ENCODE data around the gene GALNT18.

GALNT18 gene

GRCh38 chr11:11268119-11268518 lies 353.7 kb downstream of the GALNT18 start:
- DNase-seq (ENCODE audit: low spot score): no peak

DNA sequence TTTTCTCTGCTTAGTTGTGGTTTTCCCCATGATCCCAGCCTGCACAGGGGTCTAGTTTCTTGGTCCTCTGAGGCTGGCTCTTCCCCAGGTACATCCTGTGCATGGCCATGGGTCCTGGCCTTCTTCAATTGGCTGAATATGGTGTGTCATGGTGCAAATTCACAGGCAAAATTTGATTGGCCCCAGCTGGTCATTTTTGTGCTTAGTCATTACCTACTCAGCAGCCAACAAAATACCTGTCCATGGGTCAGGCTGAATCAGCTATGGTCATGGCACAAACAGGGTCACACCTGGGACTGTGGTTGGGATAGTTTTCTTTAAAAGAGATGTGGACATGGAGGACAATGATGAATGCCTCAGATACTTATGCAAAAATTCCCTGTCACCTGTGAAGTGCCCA lies 354.5 kb downstream of the GALNT18 start:
- DNase-seq (ENCODE audit: low spot score): no peak

DNA sequence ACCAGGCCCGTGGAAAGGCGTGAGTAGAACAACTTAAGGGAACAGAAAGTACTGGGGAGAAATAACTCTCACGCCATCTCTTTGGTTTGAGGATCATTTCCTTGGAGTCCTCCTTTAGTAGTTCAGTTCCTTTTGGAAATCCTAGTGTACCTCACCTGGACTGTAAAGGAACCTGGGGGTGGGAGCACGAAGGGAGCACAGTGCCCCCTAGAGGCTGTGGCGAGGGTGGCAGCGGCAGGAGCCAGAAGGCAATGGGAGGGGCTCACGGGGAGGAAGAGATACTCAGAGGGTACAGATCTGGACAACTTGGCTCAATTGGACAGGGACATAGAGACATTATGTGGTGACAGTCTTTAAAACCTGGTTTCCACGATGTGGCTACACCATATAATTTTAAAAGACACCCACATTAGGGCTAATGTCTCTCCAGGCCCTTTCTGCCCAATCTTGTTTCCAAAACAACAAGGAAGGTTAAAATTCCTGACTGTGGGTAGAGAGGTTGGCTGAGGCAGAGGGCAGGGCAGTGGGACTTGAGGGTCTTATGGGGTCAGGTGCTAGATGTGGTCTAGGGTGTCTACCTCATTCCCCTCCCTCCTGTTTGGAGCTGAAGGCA lies 355.7 kb downstream of the GALNT18 start:
- peak; percentile 70 for DNase-seq (ENCODE audit: low spot score)

- DNase-seq (ENCODE audit: low spot score): no peak
Measured at GRCh38 chr11:11265320-11265719, 356.5 kb downstream of the GALNT18 start.

DNA sequence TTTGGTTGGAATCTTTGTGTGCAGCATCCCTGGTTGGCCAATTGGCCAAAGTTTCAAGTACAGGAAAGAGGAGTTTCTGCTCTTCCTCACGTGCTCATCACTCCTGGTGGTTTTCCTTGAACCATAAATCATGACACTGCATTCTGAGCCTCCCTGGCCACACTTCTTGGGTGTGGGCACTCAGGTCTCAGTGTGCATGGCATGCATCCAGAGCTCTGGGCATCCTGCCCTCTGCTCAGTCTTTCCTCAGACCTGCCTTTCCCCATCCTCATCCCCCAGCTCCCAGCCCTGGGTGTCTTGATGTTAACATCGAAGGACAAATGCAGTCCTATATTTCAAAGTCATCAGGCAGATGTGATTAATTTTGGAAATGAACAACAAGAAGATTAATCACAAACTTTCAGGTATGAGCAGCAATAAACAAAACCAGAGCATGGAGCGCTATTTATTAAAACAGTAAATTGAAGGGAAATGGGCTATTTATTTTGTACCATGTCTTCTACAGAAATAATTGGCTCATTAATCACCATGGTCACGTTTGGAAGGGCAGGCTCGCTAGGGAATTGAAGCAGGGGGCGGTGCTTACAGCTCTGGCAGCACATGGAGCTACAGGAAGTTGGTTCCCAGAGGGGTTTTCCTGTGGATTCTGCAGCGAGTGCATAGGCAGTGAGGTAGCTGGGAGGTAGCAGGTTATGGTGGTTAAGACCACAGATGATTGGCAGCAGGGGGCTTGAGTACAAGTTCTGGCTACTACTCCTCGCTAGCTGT lies 358.4 kb downstream of the GALNT18 start:
- no peak for DNase-seq (ENCODE audit: low spot score)

- peak; percentile 57 for DNase-seq (ENCODE audit: low spot score)
Measured at GRCh38 chr11:11262171-11262920, 359.5 kb downstream of the GALNT18 start.

GRCh38 chr11:11261629-11262028 lies 360.2 kb downstream of the GALNT18 start:
- DNase-seq (ENCODE audit: low spot score): peak; percentile 93

GRCh38 chr11:11260903-11261302 lies 360.9 kb downstream of the GALNT18 start:
- DNase-seq (ENCODE audit: low spot score): no peak

DNA sequence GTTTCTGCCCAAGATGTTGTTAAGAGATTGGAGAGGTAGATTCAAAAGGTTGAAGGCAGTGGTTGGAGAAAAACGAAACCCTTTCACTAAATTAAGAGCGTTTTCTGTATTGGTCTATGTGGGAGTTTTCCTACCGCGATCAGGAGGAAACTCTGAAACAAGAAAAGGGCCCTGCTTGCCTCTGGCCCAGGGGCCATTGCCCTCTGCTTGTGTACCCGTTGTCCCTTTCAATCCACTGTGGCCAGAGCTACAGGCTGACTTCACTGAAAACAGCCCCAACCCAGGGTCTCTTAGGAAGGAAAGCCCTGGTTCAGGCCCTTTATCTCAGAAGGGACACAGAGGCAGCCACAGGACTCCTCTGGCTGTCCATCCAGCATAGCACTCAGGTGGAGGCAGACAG lies 367.8 kb downstream of the GALNT18 start:
- DNase-seq (ENCODE audit: low spot score): no peak

- no peak for DNase-seq (ENCODE audit: low spot score)
Measured at GRCh38 chr11:11253497-11253896, 368.3 kb downstream of the GALNT18 start.

GRCh38 chr11:11252403-11252802 lies 369.4 kb downstream of the GALNT18 start:
- peak; percentile 85 for DNase-seq (ENCODE audit: low spot score)

DNA sequence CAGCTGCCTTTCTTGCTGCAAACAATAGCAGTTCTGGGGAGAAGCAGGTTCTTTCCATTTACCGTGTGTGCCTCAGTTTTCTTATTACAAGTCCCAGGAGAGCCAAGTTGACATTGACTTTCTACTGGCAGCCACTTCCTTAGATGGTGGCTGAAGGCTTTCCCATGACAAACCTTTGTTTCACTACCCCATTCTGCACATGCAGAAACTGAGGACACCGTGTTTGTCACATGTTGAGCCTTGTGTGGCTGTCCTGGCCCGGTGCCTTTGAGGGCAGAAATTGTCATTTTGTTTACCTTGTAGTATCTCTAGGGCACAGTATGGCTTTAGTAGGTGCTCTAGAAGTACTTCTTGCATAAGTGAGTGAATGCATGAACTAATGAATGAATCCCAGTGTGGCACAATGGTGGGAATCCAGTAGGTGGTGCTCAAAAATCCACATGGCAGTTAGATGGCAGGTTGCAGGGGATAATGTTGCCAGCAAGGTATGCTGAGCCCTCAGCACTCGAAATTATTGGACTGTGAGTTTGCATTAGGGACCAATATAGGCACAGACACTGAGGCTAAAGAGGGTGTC lies 370.3 kb downstream of the GALNT18 start:
- peak; percentile 62 for DNase-seq (ENCODE audit: low spot score)

GRCh38 chr11:11250470-11250869 lies 371.3 kb downstream of the GALNT18 start:
- no peak for DNase-seq (ENCODE audit: low spot score)

GRCh38 chr11:11247576-11247975 lies 374.2 kb downstream of the GALNT18 start:
- DNase-seq (ENCODE audit: low spot score): no peak

DNA sequence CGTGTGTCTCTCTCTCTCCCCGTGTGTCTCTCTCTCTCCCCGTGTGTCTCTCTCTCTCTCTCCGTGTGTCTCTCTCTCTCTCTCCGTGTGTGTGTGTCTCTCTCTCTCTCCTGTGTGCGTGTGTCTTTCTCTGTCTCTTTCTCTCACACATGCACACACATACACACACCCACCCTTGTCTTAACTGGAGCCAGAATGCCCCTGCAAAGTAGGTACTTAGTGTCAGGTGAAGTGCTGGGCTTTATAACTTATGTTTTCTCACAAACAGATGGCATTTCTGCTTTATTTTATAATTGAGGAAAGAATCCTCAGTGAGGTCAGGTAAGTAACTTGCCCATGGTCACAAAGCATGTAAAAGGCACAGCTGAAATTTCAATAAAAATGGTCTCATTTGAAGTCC lies 374.7 kb downstream of the GALNT18 start:
- DNase-seq (ENCODE audit: low spot score): no peak

GRCh38 chr11:11246166-11246565 lies 375.6 kb downstream of the GALNT18 start:
- no peak for DNase-seq (ENCODE audit: low spot score)

- no peak for DNase-seq (ENCODE audit: low spot score)
Measured at GRCh38 chr11:11245453-11245852, 376.4 kb downstream of the GALNT18 start.

GRCh38 chr11:11244470-11245080 lies 377.2 kb downstream of the GALNT18 start:
- no peak for DNase-seq (ENCODE audit: low spot score)

DNA sequence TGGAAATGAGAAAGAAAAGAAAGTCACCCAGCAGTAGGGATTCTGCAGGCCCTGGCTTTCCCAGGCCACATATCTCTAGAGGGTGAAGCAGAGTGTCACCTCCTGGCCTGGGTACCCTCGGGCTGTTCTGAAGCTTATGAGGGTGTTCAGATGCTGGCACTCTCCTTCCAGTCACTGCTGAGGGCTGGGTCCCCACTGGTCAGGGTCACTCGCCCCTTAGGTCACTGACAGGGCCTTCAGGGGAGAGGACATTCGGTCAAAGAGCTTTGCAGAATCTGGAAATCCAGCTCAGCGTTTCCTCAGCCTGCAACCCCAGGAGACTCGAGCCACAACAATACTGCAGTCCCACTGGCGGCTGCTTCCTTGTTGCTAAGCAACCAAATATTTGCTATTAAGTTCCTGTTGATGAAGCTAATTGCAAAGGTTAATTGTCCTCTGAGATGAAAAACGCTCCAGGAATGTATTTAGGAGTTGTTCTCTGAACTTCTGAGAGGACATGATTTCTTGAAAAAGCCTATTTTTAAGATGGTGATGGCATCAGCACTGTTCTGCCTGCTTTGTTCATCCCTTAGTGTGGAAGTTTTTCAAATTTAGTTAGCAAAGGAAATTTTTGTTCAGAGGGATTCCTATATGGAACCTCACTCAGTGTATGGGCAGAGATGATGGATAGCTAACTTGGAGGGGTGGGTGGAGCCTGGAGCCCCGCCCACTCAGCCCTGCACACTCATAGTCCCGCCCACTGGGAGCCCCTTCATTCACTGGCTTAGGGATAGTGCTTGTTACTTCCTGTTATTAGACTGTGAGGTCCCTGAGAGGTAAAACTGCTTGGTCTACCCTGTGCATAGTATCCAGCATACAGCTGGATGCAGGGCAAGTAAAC lies 378.0 kb downstream of the GALNT18 start:
- DNase-seq (ENCODE audit: low spot score): peak; percentile 90

GRCh38 chr11:11243209-11243589 lies 378.6 kb downstream of the GALNT18 start:
- no peak for DNase-seq (ENCODE audit: low spot score)

- DNase-seq (ENCODE audit: low spot score): no peak
Measured at GRCh38 chr11:11241284-11241683, 380.5 kb downstream of the GALNT18 start.

Measured in NAMALWA (cell line).